H9 (cell line): Measurements from ENCODE around the gene C2orf92. TPM values are rescaled to one million over a fixed set of nuclear protein-coding genes. Genes with fewer than 3 reads are reported as not detected.

Experiments used
- DNase-seq: peaks from one replicate; pipeline ENCODE4 v3.0.0-alpha.2; 2017
- H2AFZ ChIP-seq: one replicate; pipeline ENCODE4 v1.6.1; 2013; ENCODE audit warnings: mild to moderate bottlenecking, low read length, control low read depth, moderate library complexity
- H2AK5ac ChIP-seq: 2 replicates; pipeline ENCODE4 v1.6.1; 2013; ENCODE audit warnings: low read length, control low read depth, mixed read lengths; ENCODE audit not compliant: insufficient read length
- H2BK120ac ChIP-seq: one replicate; pipeline ENCODE4 v1.6.1; 2013; ENCODE audit warnings: low read depth, mild to moderate bottlenecking, low read length, control low read depth, inconsistent platforms; ENCODE audit not compliant: poor library complexity, severe bottlenecking
- H2BK12ac ChIP-seq: 2 replicates; pipeline ENCODE4 v1.6.1; 2013; ENCODE audit warnings: low read length, control low read depth, mixed read lengths, low read depth; ENCODE audit not compliant: insufficient read length
- H2BK15ac ChIP-seq: 2 replicates; pipeline ENCODE4 v1.6.1; 2013; ENCODE audit warnings: low read depth, low read length, control low read depth
- H2BK20ac ChIP-seq: one replicate; pipeline ENCODE4 v1.6.1; 2013; ENCODE audit warnings: low read depth, mild to moderate bottlenecking, low read length, control low read depth, inconsistent platforms; ENCODE audit not compliant: poor library complexity, severe bottlenecking
- H2BK5ac ChIP-seq: 2 replicates; pipeline ENCODE4 v1.6.1; 2013; ENCODE audit warnings: low read length, control low read depth, mixed read lengths; ENCODE audit not compliant: insufficient read length
- H3K14ac ChIP-seq: 2 replicates; pipeline ENCODE4 v1.6.1; 2013; ENCODE audit warnings: low read length, control low read depth; ENCODE audit not compliant: insufficient read depth
- H3K18ac ChIP-seq: 2 replicates; pipeline ENCODE4 v1.6.1; 2013; ENCODE audit warnings: low read depth, mild to moderate bottlenecking, mixed read lengths, low read length, control low read depth; ENCODE audit not compliant: insufficient read length
- H3K23ac ChIP-seq: 2 replicates; pipeline ENCODE4 v1.6.1; 2013; ENCODE audit warnings: low read length, control low read depth, mixed read lengths, low read depth; ENCODE audit not compliant: insufficient read length
- H3K23me2 ChIP-seq: 2 replicates; pipeline ENCODE4 v1.6.1; 2013; ENCODE audit warnings: low read depth, mild to moderate bottlenecking, mixed read lengths, low read length, control low read depth; ENCODE audit not compliant: insufficient read length, poor library complexity, severe bottlenecking
- H3K27ac ChIP-seq: 2 replicates; pipeline ENCODE4 v1.5.1; 2013; ENCODE audit warnings: low read length, control low read depth, mixed read lengths, low read depth; ENCODE audit not compliant: insufficient read length
- H3K27me3 ChIP-seq: 2 replicates; pipeline ENCODE4 v1.6.1; 2013; ENCODE audit warnings: low read length, control low read depth, inconsistent platforms; ENCODE audit not compliant: insufficient read depth
- H3K4ac ChIP-seq: 2 replicates; pipeline ENCODE4 v1.6.1; 2013; ENCODE audit warnings: low read depth, mild to moderate bottlenecking, control low read depth, inconsistent platforms, low read length, moderate library complexity
- H3K4me1 ChIP-seq: 2 replicates; pipeline ENCODE4 v1.6.1; 2013; ENCODE audit warnings: low read length, control low read depth, inconsistent platforms; ENCODE audit not compliant: insufficient read depth
- H3K4me2 ChIP-seq: 2 replicates; pipeline ENCODE4 v1.6.1; 2013; ENCODE audit warnings: low read length, control low read depth, mixed read lengths; ENCODE audit not compliant: insufficient read length, insufficient read depth
- H3K56ac ChIP-seq: 2 replicates; pipeline ENCODE4 v1.6.1; 2013; ENCODE audit warnings: low read depth, mild to moderate bottlenecking, mixed read lengths, low read length, control low read depth; ENCODE audit not compliant: insufficient read length
- H3K79me1 ChIP-seq: 2 replicates; pipeline ENCODE4 v1.6.1; 2013; ENCODE audit warnings: low read depth, mild to moderate bottlenecking, moderate library complexity, low read length, control low read depth, inconsistent platforms; ENCODE audit not compliant: insufficient read depth, poor library complexity, severe bottlenecking
- H3K79me2 ChIP-seq: 2 replicates; pipeline ENCODE4 v1.6.1; 2013; ENCODE audit warnings: low read length, control low read depth, inconsistent platforms; ENCODE audit not compliant: insufficient read depth
- H3K9ac ChIP-seq: 2 replicates; pipeline ENCODE4 v1.6.1; 2013; ENCODE audit warnings: low read length, control low read depth, mixed read lengths; ENCODE audit not compliant: insufficient read length; ENCODE audit errors: extremely low read depth
- H3K9me3 ChIP-seq: one replicate; pipeline ENCODE4 v1.6.1; 2013; ENCODE audit warnings: low read depth, low read length, inconsistent platforms; ENCODE audit not compliant: control insufficient read depth
- H3T11ph ChIP-seq: one replicate; pipeline ENCODE4 v1.6.1; 2013; ENCODE audit warnings: mild to moderate bottlenecking, low read length, control low read depth, inconsistent platforms
- H4K20me1 ChIP-seq: one replicate; pipeline ENCODE4 v1.6.1; 2013; ENCODE audit not compliant: control insufficient read depth, insufficient read length, insufficient read depth
- H4K5ac ChIP-seq: 2 replicates; pipeline ENCODE4 v1.6.1; 2013; ENCODE audit warnings: low read depth, mild to moderate bottlenecking, mixed read lengths, low read length, control low read depth; ENCODE audit not compliant: insufficient read length
- H4K8ac ChIP-seq: replicated peaks from 2 replicates; pipeline ENCODE4 v1.6.1; 2013; ENCODE audit warnings: low read length, control low read depth, mixed read lengths, low read depth; ENCODE audit not compliant: insufficient read length
- H4K91ac ChIP-seq: 2 replicates; pipeline ENCODE4 v1.6.1; 2013; ENCODE audit warnings: low read depth, mild to moderate bottlenecking, moderate library complexity, mixed read lengths, low read length, control low read depth; ENCODE audit not compliant: insufficient read length
- H3K27ac Mint-ChIP-seq, 3 experiments: 2 replicates in 2 of 3; 3 replicates in 1 of 3; pipeline ENCODE4 v1.8.0; 2020 to 2021; ENCODE audit warnings: mixed read lengths in 3 of 3, mild to moderate bottlenecking in 1 of 3, moderate library complexity in 1 of 3
- H3K27me3 Mint-ChIP-seq: 2 replicates; pipeline ENCODE4 v1.8.0; 2021; ENCODE audit warnings: low read depth, mild to moderate bottlenecking, moderate library complexity, mixed read lengths
- H3K36me3 Mint-ChIP-seq, 3 experiments: 2 replicates in 2 of 3; 3 replicates in 1 of 3; pipeline ENCODE4 v1.8.0; 2020 to 2021; ENCODE audit warnings: low read depth in 3 of 3, mixed read lengths in 3 of 3; ENCODE audit not compliant: insufficient read depth in 1 of 3
- H3K4me1 Mint-ChIP-seq, 2 experiments: 2 replicates each; pipeline ENCODE4 v1.8.0; 2020; ENCODE audit warnings: mixed read lengths in 2 of 2
- H3K4me3 Mint-ChIP-seq, 2 experiments: 2 replicates in 1 of 2; 3 replicates in 1 of 2; pipeline ENCODE4 v1.8.0; 2020 to 2021; ENCODE audit warnings: mild to moderate bottlenecking in 2 of 2, mixed read lengths in 2 of 2, moderate library complexity in 1 of 2
- H3K9me3 Mint-ChIP-seq, 2 experiments: 2 replicates in 1 of 2; 3 replicates in 1 of 2; pipeline ENCODE4 v1.8.0; 2020; ENCODE audit warnings: mild to moderate bottlenecking in 2 of 2, mixed read lengths in 2 of 2, moderate library complexity in 1 of 2
- CTCF ChIP-seq: fragments of 200-600 bp; sonication (generic); conservative IDR thresholded peaks from 3 replicates; pipeline ENCODE4 v1.8.0; 2021; ENCODE audit warnings: antibody characterized with exemption, mild to moderate bottlenecking
- WGBS: extraction: QIAGEN DNeasy Blood & Tissue Kit; methylation state at CpG from one replicate; pipeline ENCODE4 v1.1.7; 2013; ENCODE audit warnings: missing lambda C conversion rate, low lambda C conversion rate, mixed read lengths; ENCODE audit not compliant: insufficient read length; ENCODE audit errors: extremely low coverage; 5-methylcytosine and 5-hydroxymethylcytosine counted together
- total RNA-seq: library from RNA; stranded (reverse); gene quantifications from 2 replicates; pipeline ENCODE4 v1.2.1, GENCODE V29; 2021

Gene C2orf92
- total RNA-seq, 1 experiment from 2014 or later = 7.3 TPM

GRCh38 chr2:97706112-97706511, 36.6 kb downstream of the C2orf92 start:
- no peaks in the 10 kb centered on the region for H3K9me3 ChIP-seq
- no peak overlapping the region for H3K4ac ChIP-seq
- WGBS = no CpG with 5 or more reads among the region's 13 CpGs
- H4K91ac ChIP-seq = no peak overlapping the region
- no peak overlapping the region for H3K27ac Mint-ChIP-seq
- H3T11ph ChIP-seq = no peak overlapping the region
- no peak overlapping the region for H2BK12ac ChIP-seq
- H3K4me2 ChIP-seq = no peak overlapping the region
- no peak overlapping the region for H3K27ac ChIP-seq
- no peak overlapping the region for H3K56ac ChIP-seq
- no peaks in the 10 kb centered on the region for H3K4me1 ChIP-seq
- peaks cover 3% of the 10 kb centered on the region; the same call in 1 of the 2 replicates for H3K27me3 Mint-ChIP-seq
- no peaks in the 10 kb centered on the region for H3K79me2 ChIP-seq
- H3K9me3 Mint-ChIP-seq = peaks cover 0 to 2% of the 10 kb centered on the region in 2 experiments; a peak in 1 of 5 replicates
- no peaks in the 10 kb centered on the region for H4K20me1 ChIP-seq
- no peak overlapping the region for H4K5ac ChIP-seq
- no peak for TF ChIP-seq CTCF
- peaks cover 2 to 4% of the 10 kb centered on the region in 2 experiments for H3K4me1 Mint-ChIP-seq
- H2AFZ ChIP-seq = no peak overlapping the region
- H3K23ac ChIP-seq = no peak overlapping the region
- H2BK120ac ChIP-seq = no peak overlapping the region
- H3K27me3 ChIP-seq = no peaks in the 10 kb centered on the region
- no peak overlapping the region for H2BK5ac ChIP-seq
- H2BK15ac ChIP-seq = no peak overlapping the region
- no peaks in the 10 kb centered on the region for H3K23me2 ChIP-seq
- H2BK20ac ChIP-seq = no peak overlapping the region
- H3K18ac ChIP-seq = no peak overlapping the region
- H3K79me1 ChIP-seq = no peaks in the 10 kb centered on the region
- H3K36me3 Mint-ChIP-seq = peaks cover 0 to 4% (median 0%) of the 10 kb centered on the region in 3 experiments; a peak in 2 of 7 replicates
- no peak overlapping the region for H3K14ac ChIP-seq
- no peak overlapping the region for H3K9ac ChIP-seq
- peak; percentile 17 for DNase-seq
- H2AK5ac ChIP-seq = no peak overlapping the region
- H3K4me3 Mint-ChIP-seq = no peak overlapping the region
- H4K8ac ChIP-seq = no peak overlapping the region
